ENCODE results near the gene VRK3. TPM values are rescaled to one million over a fixed set of nuclear protein-coding genes. Genes with fewer than 3 reads are reported as not detected.

Gene VRK3
- total and polyA plus RNA-seq, 2 of the 4 experiments (the other 2 are of a cell fraction), result 28.7 to 35.8 TPM

DNA sequence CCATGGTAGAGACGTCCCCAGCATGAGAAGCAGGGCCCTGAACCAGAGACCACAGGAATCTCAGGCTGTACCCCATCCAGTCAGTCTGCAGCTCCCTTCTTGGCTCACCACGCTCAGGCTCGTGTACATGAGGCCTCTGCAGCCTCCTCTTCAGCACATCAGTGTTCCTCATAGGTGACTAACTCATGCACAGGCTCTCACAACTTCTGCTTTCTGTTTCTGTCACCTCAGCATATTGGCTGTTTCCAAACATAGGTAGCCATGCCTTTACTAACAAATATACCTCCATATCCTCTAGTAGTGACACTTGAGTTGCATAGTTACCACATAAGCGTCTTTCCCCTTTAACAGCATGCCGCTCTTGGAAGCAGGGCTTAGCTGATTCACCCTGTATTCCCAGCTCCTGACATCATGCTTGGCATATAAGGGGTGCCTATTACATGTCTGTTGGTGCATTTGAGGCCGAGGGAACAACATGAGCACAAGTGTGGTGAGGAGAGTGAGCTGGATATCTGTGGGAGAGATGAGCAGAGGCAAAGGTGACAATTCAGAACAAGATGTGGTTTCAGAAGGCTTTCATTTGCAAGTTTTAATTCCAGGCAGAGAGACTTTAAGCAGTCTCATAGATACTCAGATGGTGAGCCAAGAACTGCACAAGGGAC lies 17.3 kb upstream of the VRK3 start:
- no peak overlapping the region for H2BK120ac ChIP-seq (ENCODE audit: low read depth, low read length)
- ATAC-seq (ENCODE audit: low read depth), result no peak
- H2AK9ac ChIP-seq (replicated peaks; ENCODE audit: low read depth, low read length, poor library complexity), result no peak overlapping the region
- TF ChIP-seq MAFK (IDR thresholded peaks at IDR 0.05; ENCODE audit: low read depth, low read length) (peak; percentile 68), RFX5 (IDR thresholded peaks at IDR 0.05; ENCODE audit: low read depth, low read length) (no peak)
- no peak overlapping the region for H3K56ac ChIP-seq (ENCODE audit: extremely low read depth, insufficient read depth, low read length)
- peaks cover 77% of the 10 kb centered on the region for H3K36me3 ChIP-seq (ENCODE audit: control insufficient read depth, insufficient read depth, low read length)
- H2BK20ac ChIP-seq (ENCODE audit: low read depth, low read length), result no peak overlapping the region
- dilution Hi-C loops (cut with HindIII; ENCODE audit: low sequenced_read_pairs, unreplicated experiment), result no loop called here
- peaks cover 0 to 3% of the 10 kb centered on the region in 2 experiments; a peak in 2 of 4 replicates for H3K79me1 ChIP-seq (ENCODE audit: low read depth in 1 of 2, low read length in 2 of 2)
- no peak overlapping the region for H3K4ac ChIP-seq (ENCODE audit: low read depth, low read length)
- CTCF ChIA-PET, result no interaction called here
- H4K91ac ChIP-seq (ENCODE audit: insufficient read depth, low read depth, low read length), result no peak overlapping the region
- 96% methylated on average over 3 of the region's 6 CpGs; no CpG with 5 or more reads in 1 of the 2 experiments for WGBS, 2 experiments (ENCODE audit: extremely low coverage in 2 of 2, insufficient read length in 1 of 2)
- POLR2A ChIA-PET (ENCODE audit: unreplicated experiment), result no interaction called here
- H3K9me3 ChIP-seq (ENCODE audit: control insufficient read depth, insufficient read depth, low read length), result peaks cover 51% of the 10 kb centered on the region
- H3K18ac ChIP-seq (ENCODE audit: low read depth, low read length), result no peak overlapping the region
- H3K14ac ChIP-seq (replicated peaks; ENCODE audit: low read depth, low read length), result no peak overlapping the region
- in situ Hi-C loops (cut with MboI; ENCODE audit: low sequenced_read_pairs), result no loop called here
- no peak overlapping the region for H3K4me2 ChIP-seq (ENCODE audit: low read depth, low read length)
- no peak overlapping the region for H4K8ac ChIP-seq (ENCODE audit: low read depth in 2 of 2, low read length in 2 of 2)
- H3K9me1 ChIP-seq (ENCODE audit: insufficient read depth, low read length), result no peaks in the 10 kb centered on the region
- no TSS peak for BruUV-seq (replicated peaks)
- no peaks in the 10 kb centered on the region for H4K20me1 ChIP-seq (ENCODE audit: insufficient read depth, low read length)
- no peak overlapping the region for H4K5ac ChIP-seq (ENCODE audit: low read depth, low read length)
- H3K27ac ChIP-seq (ENCODE audit: insufficient read depth, low read length), result no peak overlapping the region
- H3K9ac ChIP-seq (ENCODE audit: low read depth, low read length), result no peak overlapping the region
- no peak overlapping the region for H2BK15ac ChIP-seq (ENCODE audit: low read depth, low read length)
- DNase-seq, result no peak
- no peaks in the 10 kb centered on the region for H3K27me3 ChIP-seq (ENCODE audit: control insufficient read depth, insufficient read depth, low read length)
- no peaks in the 10 kb centered on the region for H3K4me1 ChIP-seq (ENCODE audit: control insufficient read depth, insufficient read depth, low read length)
- H3K4me3 ChIP-seq (ENCODE audit: insufficient read depth, low read depth, low read length), result no peak overlapping the region
- H2AK5ac ChIP-seq (ENCODE audit: low read depth, low read length), result no peak overlapping the region
- H2AFZ ChIP-seq (replicated peaks; ENCODE audit: low read length, poor library complexity), result no peak overlapping the region
- no peak overlapping the region for H2BK5ac ChIP-seq (ENCODE audit: low read depth, low read length, poor library complexity, severe bottlenecking)
- no peak overlapping the region for H3K23ac ChIP-seq (ENCODE audit: low read depth, low read length)
- intact Hi-C loops (cut with micrococcal nuclease), result no loop called here

Data from IMR-90 (cell line).